Memory B cell (primary cell): ENCODE data around the gene PCNX2.

ENCODE experiments used
- ATAC-seq: fragments of 150-1000 bp; cut with Tn5 transposase; 2 replicates; pipeline ENCODE4 v1.10.0; 2021; ENCODE audit warnings: low read depth, mild to moderate bottlenecking, moderate library complexity
- DNase-seq, 2 donors: peaks; one replicate each; pipeline ENCODE4 v3.0.0; 2022; ENCODE audit warnings: low spot score in 2 of 2
- H3K27ac Mint-ChIP-seq: one replicate; pipeline ENCODE4 v1.8.0; 2022; ENCODE audit warnings: mild to moderate bottlenecking, moderate library complexity, mixed read lengths
- H3K27me3 Mint-ChIP-seq: one replicate; pipeline ENCODE4 v1.8.0; 2022; ENCODE audit warnings: mixed read lengths
- H3K36me3 Mint-ChIP-seq: one replicate; pipeline ENCODE4 v1.8.0; 2022; ENCODE audit warnings: mild to moderate bottlenecking, mixed read lengths
- H3K4me1 Mint-ChIP-seq: one replicate; pipeline ENCODE4 v1.8.0; 2022; ENCODE audit warnings: mixed read lengths
- H3K4me3 Mint-ChIP-seq: one replicate; pipeline ENCODE4 v1.8.0; 2022; ENCODE audit warnings: mild to moderate bottlenecking, moderate library complexity, mixed read lengths
- H3K9me3 Mint-ChIP-seq: one replicate; pipeline ENCODE4 v1.8.0; 2022; ENCODE audit warnings: mixed read lengths

The PCNX2 gene

GRCh38 chr1:232954594-232955365 lies 340.7 kb downstream of the PCNX2 start:
- DNase-seq: no peak
- no peak overlapping the region for H3K4me3 Mint-ChIP-seq
- peaks cover 9% of the 10 kb centered on the region for H3K9me3 Mint-ChIP-seq
- H3K27ac Mint-ChIP-seq: no peak overlapping the region
- no peaks in the 10 kb centered on the region for H3K27me3 Mint-ChIP-seq
- H3K36me3 Mint-ChIP-seq: peaks cover 28% of the 10 kb centered on the region
- H3K4me1 Mint-ChIP-seq: peaks cover 24% of the 10 kb centered on the region
- no peak for ATAC-seq

DNA sequence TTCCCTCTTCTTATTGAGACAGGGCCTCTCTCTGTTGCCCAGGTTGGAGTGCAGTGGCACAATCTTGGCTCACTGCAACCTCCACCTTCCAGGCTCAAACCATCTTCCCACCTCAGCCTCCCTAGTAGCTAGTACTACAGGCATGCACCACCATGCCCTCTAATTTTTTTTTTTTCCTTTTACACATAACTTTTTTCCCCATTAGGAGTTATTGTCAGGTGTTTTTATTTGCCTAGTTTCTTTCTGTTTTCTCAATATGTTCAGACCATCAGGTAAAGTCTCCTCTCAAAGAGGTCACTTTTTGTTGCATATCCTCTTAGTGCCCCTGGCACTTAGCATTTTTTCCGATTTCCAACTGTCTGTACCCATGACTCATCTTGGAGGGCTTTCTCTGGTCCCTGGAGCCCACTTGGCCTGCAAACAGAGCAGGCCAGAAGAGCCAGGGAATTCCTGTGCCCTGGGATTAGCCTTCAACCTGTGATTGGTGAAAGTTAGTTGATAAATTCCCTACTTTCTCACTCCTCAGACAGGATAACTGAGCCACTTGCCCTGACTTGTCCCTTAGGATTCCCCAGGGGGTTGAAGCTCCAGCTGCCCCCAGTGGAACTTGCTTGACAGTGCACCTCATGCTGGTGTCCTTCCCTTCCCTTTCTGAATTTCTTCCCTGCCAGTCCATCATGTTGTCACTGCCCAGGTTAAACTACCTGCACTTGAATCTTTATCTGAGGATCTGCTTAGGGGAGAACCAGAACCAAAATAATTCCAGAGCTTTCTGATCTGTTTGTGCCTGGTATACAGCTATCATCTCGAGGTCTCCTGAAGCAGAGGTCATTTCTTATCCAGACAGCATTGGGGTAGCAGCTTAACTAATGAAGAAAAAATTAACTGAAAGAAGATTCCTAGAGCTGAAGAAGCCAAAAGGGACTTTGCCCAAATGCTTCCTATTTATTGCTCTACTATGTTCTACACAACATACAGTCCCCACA lies 342.7 kb downstream of the PCNX2 start:
- H3K9me3 Mint-ChIP-seq: peaks cover 3% of the 10 kb centered on the region
- ATAC-seq (peak; percentile 42), DNase-seq (no peak)
- H3K4me3 Mint-ChIP-seq: no peak overlapping the region
- no peak overlapping the region for H3K27ac Mint-ChIP-seq
- H3K4me1 Mint-ChIP-seq: peaks cover 24% of the 10 kb centered on the region
- peaks cover 12% of the 10 kb centered on the region for H3K36me3 Mint-ChIP-seq
- no peaks in the 10 kb centered on the region for H3K27me3 Mint-ChIP-seq

DNA sequence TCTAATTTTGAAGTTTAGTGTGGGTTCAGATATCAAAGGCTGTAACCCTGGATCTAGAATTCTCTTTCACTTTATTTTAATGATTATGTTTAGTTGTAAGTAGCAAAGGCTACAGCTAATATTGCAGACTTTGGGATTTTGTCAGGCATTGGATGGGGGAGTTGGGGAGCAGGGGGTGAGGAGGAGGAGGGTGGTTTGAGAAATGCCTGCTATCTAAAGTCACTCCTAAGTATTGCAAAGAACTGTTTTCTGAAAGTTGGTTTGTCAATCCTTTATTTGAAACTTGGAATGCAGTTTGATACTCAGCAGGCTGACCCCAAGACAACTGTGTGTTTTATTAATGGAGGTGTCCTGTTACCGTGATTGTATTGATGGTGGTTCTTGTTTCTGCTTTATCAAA lies 343.9 kb downstream of the PCNX2 start:
- Mint-ChIP-seq H3K4me3 (peak overlapping the region; percentile 10), H3K4me1 (peaks cover 22% of the 10 kb centered on the region), H3K27me3 (no peaks in the 10 kb centered on the region), H3K36me3 (peaks cover 4% of the 10 kb centered on the region), H3K27ac (no peak overlapping the region), H3K9me3 (no peaks in the 10 kb centered on the region)
- ATAC-seq (no peak), DNase-seq (no peak)

- peak; percentile 7 for ATAC-seq
- no peak for DNase-seq
Measured at GRCh38 chr1:232951180-232951579, 344.3 kb downstream of the PCNX2 start.

GRCh38 chr1:232950197-232951176 lies 345.0 kb downstream of the PCNX2 start, which contains the start of gene NTPCR:
NTPCR (plus strand) TSS chr1:232950611; CDS start chr1:232950711, 100 bp downstream.
- H3K4me1 Mint-ChIP-seq: peaks cover 22% of the 10 kb centered on the region
- peak within 1 kb of the TSS; percentile 86 for H3K27ac Mint-ChIP-seq

More at GRCh38 chr1:232951180-232951579, 344.3 kb downstream of the PCNX2 start:
- H3K27me3 Mint-ChIP-seq: no peaks in the 10 kb centered on the region
- H3K9me3 Mint-ChIP-seq: no peaks in the 10 kb centered on the region
- H3K4me3 Mint-ChIP-seq: peak overlapping the region; percentile 91
- H3K36me3 Mint-ChIP-seq: peaks cover 4% of the 10 kb centered on the region
- H3K4me1 Mint-ChIP-seq: peaks cover 22% of the 10 kb centered on the region
- peak overlapping the region; percentile 86 for H3K27ac Mint-ChIP-seq

GRCh38 chr1:232949636-232950196 lies 345.8 kb downstream of the PCNX2 start:
- Mint-ChIP-seq H3K27me3 (no peaks in the 10 kb centered on the region), H3K27ac (peak overlapping the region; percentile 86), H3K4me1 (peaks cover 20% of the 10 kb centered on the region), H3K4me3 (peak overlapping the region; percentile 91), H3K9me3 (no peaks in the 10 kb centered on the region), H3K36me3 (peaks cover 4% of the 10 kb centered on the region)
- ATAC-seq (no peak), DNase-seq (no peak)

More at GRCh38 chr1:232950197-232951176, 345.0 kb downstream of the PCNX2 start, which contains the start of gene NTPCR:
- Mint-ChIP-seq H3K27me3 (no peaks in the 10 kb centered on the region), H3K36me3 (peaks cover 4% of the 10 kb centered on the region), H3K9me3 (no peaks in the 10 kb centered on the region), H3K4me3 (peak within 1 kb of the TSS; percentile 91)
- ATAC-seq (peak; percentile 85), DNase-seq (peak; percentile 97)

DNA sequence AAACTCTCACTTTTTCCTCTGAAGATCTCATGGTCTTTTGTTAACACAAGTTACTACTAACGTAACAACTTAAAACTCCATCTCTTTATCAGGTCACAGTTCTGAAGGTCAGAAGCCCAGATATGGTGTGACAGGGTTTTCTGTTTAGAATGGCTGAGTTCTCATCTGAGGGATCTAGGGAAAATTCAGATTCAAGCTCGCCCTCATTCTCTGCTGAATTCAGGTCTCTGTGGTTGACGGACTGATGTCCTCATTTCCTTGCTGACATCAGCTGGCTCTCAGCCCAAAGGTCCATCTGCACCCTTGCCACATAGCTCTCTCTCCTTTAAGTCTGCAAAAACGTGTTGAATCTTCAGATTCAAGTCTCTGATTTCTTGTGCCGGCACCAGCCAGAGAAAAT lies 351.2 kb downstream of the PCNX2 start:
- no peak overlapping the region for H3K4me3 Mint-ChIP-seq

GRCh38 chr1:232943679-232944252 lies 351.8 kb downstream of the PCNX2 start:
- DNase-seq (no peak), ATAC-seq (peak; percentile 47)
- H3K4me1 Mint-ChIP-seq: peaks cover 4% of the 10 kb centered on the region
- H3K4me3 Mint-ChIP-seq: no peak overlapping the region
- no peak overlapping the region for H3K27ac Mint-ChIP-seq
- H3K36me3 Mint-ChIP-seq: peaks cover 2% of the 10 kb centered on the region
- H3K9me3 Mint-ChIP-seq: peaks cover 4% of the 10 kb centered on the region
- H3K27me3 Mint-ChIP-seq: peaks cover 8% of the 10 kb centered on the region

More for the DNA sequence above, 351.2 kb downstream of the PCNX2 start:
- peaks cover 4% of the 10 kb centered on the region for H3K4me1 Mint-ChIP-seq
- no peak for DNase-seq
- no peak for ATAC-seq
- peaks cover 2% of the 10 kb centered on the region for H3K36me3 Mint-ChIP-seq
- no peak overlapping the region for H3K27ac Mint-ChIP-seq
- peaks cover 4% of the 10 kb centered on the region for H3K9me3 Mint-ChIP-seq
- peaks cover 7% of the 10 kb centered on the region for H3K27me3 Mint-ChIP-seq

- peaks cover 4% of the 10 kb centered on the region for H3K4me1 Mint-ChIP-seq
- H3K27ac Mint-ChIP-seq: no peak overlapping the region
- H3K4me3 Mint-ChIP-seq: no peak overlapping the region
- no peak for ATAC-seq
- H3K9me3 Mint-ChIP-seq: peaks cover 4% of the 10 kb centered on the region
- peaks cover 13% of the 10 kb centered on the region for H3K27me3 Mint-ChIP-seq
- peaks cover 2% of the 10 kb centered on the region for H3K36me3 Mint-ChIP-seq
- DNase-seq: no peak
Measured at GRCh38 chr1:232942413-232943294, 352.9 kb downstream of the PCNX2 start.

- Mint-ChIP-seq H3K9me3 (peaks cover 4% of the 10 kb centered on the region), H3K27ac (no peak overlapping the region), H3K36me3 (no peaks in the 10 kb centered on the region), H3K4me3 (no peak overlapping the region), H3K27me3 (peaks cover 18% of the 10 kb centered on the region), H3K4me1 (peaks cover 4% of the 10 kb centered on the region)
- DNase-seq (no peak), ATAC-seq (no peak)
Measured at GRCh38 chr1:232940262-232940661, 355.3 kb downstream of the PCNX2 start.

DNA sequence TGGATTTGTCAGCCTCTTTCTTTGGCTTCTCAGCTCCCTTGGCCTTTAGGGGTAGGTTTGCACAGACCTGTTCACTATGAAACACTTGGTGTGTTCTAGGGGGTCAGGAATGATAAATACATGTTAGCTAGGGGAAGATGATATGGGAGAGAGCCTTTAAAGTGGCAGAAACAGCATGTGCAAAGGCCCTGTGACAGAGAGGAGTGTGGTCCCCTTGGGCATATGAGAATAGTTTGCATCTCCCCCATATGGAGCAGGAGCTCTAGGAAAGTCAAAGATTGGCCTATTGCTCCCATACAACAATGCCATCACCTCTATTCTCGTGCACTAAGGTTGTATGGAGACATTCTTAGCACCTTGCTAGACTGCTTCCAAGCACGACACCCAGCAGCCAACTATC lies 355.8 kb downstream of the PCNX2 start:
- peaks cover 4% of the 10 kb centered on the region for H3K4me1 Mint-ChIP-seq
- peaks cover 18% of the 10 kb centered on the region for H3K27me3 Mint-ChIP-seq
- H3K36me3 Mint-ChIP-seq: no peaks in the 10 kb centered on the region
- no peak overlapping the region for H3K27ac Mint-ChIP-seq
- no peak for ATAC-seq
- H3K4me3 Mint-ChIP-seq: no peak overlapping the region
- no peak for DNase-seq
- H3K9me3 Mint-ChIP-seq: peaks cover 4% of the 10 kb centered on the region

- H3K27ac Mint-ChIP-seq: no peak overlapping the region
- H3K9me3 Mint-ChIP-seq: peaks cover 4% of the 10 kb centered on the region
- DNase-seq: no peak
- H3K4me3 Mint-ChIP-seq: no peak overlapping the region
- no peak for ATAC-seq
- peaks cover 18% of the 10 kb centered on the region for H3K27me3 Mint-ChIP-seq
- no peaks in the 10 kb centered on the region for H3K4me1 Mint-ChIP-seq
- H3K36me3 Mint-ChIP-seq: no peaks in the 10 kb centered on the region
Measured at GRCh38 chr1:232938926-232939325, 356.6 kb downstream of the PCNX2 start.
